ENCODE data around the gene AHNAK2. TPM values are rescaled to one million over a fixed set of nuclear protein-coding genes. Genes with fewer than 3 reads are reported as not detected.

The AHNAK2 gene
- total RNA-seq, 1 experiment from 2014 or later: 1.6 TPM

GRCh38 chr14:104887623-104888488 is 90.3 kb downstream of the AHNAK2 start:
- no peak for DNase-seq (ENCODE audit: low spot score)

Other genes starting within 250 kb of the AHNAK2 start
- gene SIVA1, start 225.2 kb downstream of the AHNAK2 start, total RNA-seq (2014; rRNA removed; shearing (Covaris generic)): 243 and 250 TPM in 2 replicates
- gene AKT1, start 182.6 kb downstream of the AHNAK2 start, total RNA-seq (2014; rRNA removed; shearing (Covaris generic)): 161 and 168 TPM in 2 replicates
- 12.1 and 17.2 TPM in 2 replicates for gene ZBTB42, start 177.3 kb downstream of the AHNAK2 start, total RNA-seq (2014; rRNA removed; shearing (Covaris generic))
- gene CEP170B, start 113.1 kb downstream of the AHNAK2 start, total RNA-seq (2014; rRNA removed; shearing (Covaris generic)): 69.3 and 78.1 TPM in 2 replicates
- not detected in 2 replicates for gene PLD4, start 53.5 kb downstream of the AHNAK2 start, total RNA-seq (2014; rRNA removed; shearing (Covaris generic))
- 9.8 and 11.6 TPM in 2 replicates for gene CLBA1, start 7.4 kb upstream of the AHNAK2 start, total RNA-seq (2014; rRNA removed; shearing (Covaris generic))
- gene CDCA4, start 42.7 kb upstream of the AHNAK2 start, total RNA-seq (2014; rRNA removed; shearing (Covaris generic)): 45.4 and 45.7 TPM in 2 replicates
- not detected in 2 replicates for gene GPR132, start 87.1 kb upstream of the AHNAK2 start, total RNA-seq (2014; rRNA removed; shearing (Covaris generic))
- 10.6 and 16.0 TPM in 2 replicates for gene JAG2, start 190.4 kb upstream of the AHNAK2 start, total RNA-seq (2014; rRNA removed; shearing (Covaris generic))
- gene NUDT14, start 202.9 kb upstream of the AHNAK2 start, total RNA-seq (2014; rRNA removed; shearing (Covaris generic)): 63.2 and 74.9 TPM in 2 replicates

Measured in HT-29 (cell line).